Heart right ventricle (tissue), 16 donors: ENCODE measurements around the gene ZMYND8. TPM values are rescaled to one million over a fixed set of nuclear protein-coding genes. Genes with fewer than 3 reads are reported as not detected.

ENCODE experiments used
- ATAC-seq, 8 donors: fragments of 200-7000 bp; cut with Tn5 transposase; one replicate each; pipeline ENCODE4 v1.9.1; 2020; ENCODE audit warnings: mild to moderate bottlenecking in 8 of 8, moderate library complexity in 8 of 8, moderate number of reproducible peaks in 1 of 8
- DNase-seq, 2 donors: peaks; one replicate each; pipeline ENCODE4 v3.0.0-alpha.2; 2020
- H3K27ac ChIP-seq, 10 donors: fragments of 200-600 bp; sonication (generic) in 2 of 10; one replicate each; pipeline versions ENCODE4 v1.5.0 to v1.8.0; 2020 to 2022; ENCODE audit warnings: mild to moderate bottlenecking in 3 of 10
- H3K27me3 ChIP-seq, 7 donors: fragments of 200-600 bp; one replicate each; pipeline ENCODE4 v1.8.0; 2021 to 2022; ENCODE audit warnings: mild to moderate bottlenecking in 2 of 7
- H3K36me3 ChIP-seq, 9 donors: fragments of 200-600 bp; sonication (generic) in 1 of 9; one replicate each; pipeline versions ENCODE4 v1.5.0 to v1.8.0; 2020 to 2022; ENCODE audit warnings: mild to moderate bottlenecking in 2 of 9
- H3K4me1 ChIP-seq, 9 donors: fragments of 200-600 bp; sonication (generic) in 1 of 9; one replicate each; pipeline versions ENCODE4 v1.5.0 to v1.8.0; 2020 to 2022; ENCODE audit warnings: mild to moderate bottlenecking in 4 of 9
- H3K4me3 ChIP-seq, 10 donors: fragments of 200-600 bp; sonication (generic) in 2 of 10; one replicate each; pipeline versions ENCODE4 v1.5.0 to v1.8.0; 2020 to 2022; ENCODE audit warnings: mild to moderate bottlenecking in 7 of 10, moderate library complexity in 2 of 10
- H3K9me3 ChIP-seq, 11 donors: fragments of 200-600 bp in 10 of 11; sonication (generic) in 2 of 11; one replicate each; pipeline versions ENCODE4 v1.5.0 to v1.8.0; 2013 to 2022; ENCODE audit warnings: mild to moderate bottlenecking in 2 of 11, control low read depth in 1 of 11, moderate library complexity in 1 of 11
- CTCF ChIP-seq, 9 donors: fragments of 200-600 bp; sonication (generic) in 2 of 9; IDR thresholded peaks; one replicate each; pipeline versions ENCODE4 v1.5.0 to v1.8.0; 2021 to 2022; ENCODE audit warnings: antibody characterized with exemption in 9 of 9, mild to moderate bottlenecking in 5 of 9, moderate library complexity in 1 of 9
- WGBS, 2 donors: extraction: QIAGEN DNeasy Blood & Tissue Kit; methylation state at CpG; one replicate each; pipeline ENCODE4 v1.1.7; 2013; ENCODE audit warnings: inconsistent platforms in 1 of 2; 5-methylcytosine and 5-hydroxymethylcytosine counted together
- intact Hi-C, 10 donors: fragments of 100-400 bp; cut with DNase I; formaldehyde crosslinking; loops; one replicate each; pipeline versions ENCODE4 v1.11.1 to v1.14.2; 2022
- polyA plus RNA-seq, 2 donors: library from polyadenylated mRNA; stranded (reverse); fragments of 200-250 nt; gene quantifications; one replicate each; pipeline ENCODE4 v1.2.3, GENCODE V29; 2013
- total RNA-seq, 10 donors: library from RNA; stranded (reverse); fragmentation: NEBNext Ultra II Directional in 3 of 10; extraction: Animal tissue kit (Norgen Biotek cat#: 25700) in 3 of 10; gene quantifications; one replicate each; pipeline versions ENCODE4 v1.2.1 to v1.2.4, GENCODE V29; 2021 to 2023
- donor health status: Arrhythmogenic right ventricular cardiomyopathy.
- donor health status: ischemic (EF 13 %, LVEDD 7.1; RV severe dilation, severe dysfunction).
- donor health status: healthy with polysubstance abuse.
- donor health status: DM: no; HTN: yes; CAD: no.
- donor health status: DM: no; HTN: no; CAD: no.
- donor health status: ischemic (EF 25% LVEDD 6.9; RV normal size, moderate dysfunction).
- donor health status: ischemic (EF 25% LVEDD 5.7; RV mildly dilated, moderate dysfunction).
- donor health status: healthy.
- donor health status: DM: yes; HTN: yes; CAD: no.
- donor health status: Ischemic cardiomyopathy.
- donor health status: ischemic (EF 35%, LVEDD 5.7; RV mildly dilated, moderate dysfunction).
- donor health status: nonischemic (EF 11% LVEDD 7.7; RV severe dilation, severe dysfunction).
- donor health status: DM: yes; HTN: yes; CAD: no.
- donor health status: PGD.
- donor health status: ischemic (EF 29% LVEDD 5.4; RV normal size, mild dysfunction).
- donor health status: nonischemic (EF 23%, LVEDD 6.1; RV moderate dilation, normal function).

The ZMYND8 gene
- total and polyA plus RNA-seq, 12 donors, result 6.4 to 39.0 (median 28.0) TPM

GRCh38 chr20:47231382-47232039 is 125.0 kb downstream of the ZMYND8 start:
- Histone ChIP-seq H3K36me3 (peaks cover 0 to 97% (median 47%) of the 10 kb centered on the region in 9 donors), H3K4me1 (peaks cover 6 to 39% (median 17%) of the 10 kb centered on the region in 9 donors), H3K27me3 (no peaks in the 10 kb centered on the region), H3K9me3 (no peaks in the 10 kb centered on the region), H3K27ac (peak overlapping the region in 1 of 10 donors; percentile 4), H3K4me3 (no peak overlapping the region)
- intact Hi-C loops, result no loop called here
- ATAC-seq (no peak), DNase-seq (no peak)
- 84 to 88% methylated on average over 16 of the region's 16 CpGs for WGBS, 2 donors
- no peak for TF ChIP-seq CTCF (IDR thresholded peaks at IDR 0.05)

- WGBS, 2 donors, result 82 to 89% methylated on average over 8 of the region's 8 CpGs
- H3K27ac ChIP-seq, result peak overlapping the region in 1 of 10 donors; percentile 4
These were observed 125.7 kb downstream of the ZMYND8 start for GRCh38 chr20:47230811-47231256.

GRCh38 chr20:47228654-47229053 is 127.8 kb downstream of the ZMYND8 start:
- Histone ChIP-seq H3K27ac (peak overlapping the region in 4 of 10 donors; percentile 15 to 57 (median 35)), H3K4me3 (no peak overlapping the region), H3K4me1 (peaks cover 6 to 39% (median 17%) of the 10 kb centered on the region in 9 donors), H3K27me3 (no peaks in the 10 kb centered on the region), H3K9me3 (no peaks in the 10 kb centered on the region), H3K36me3 (peaks cover 0 to 95% (median 38%) of the 10 kb centered on the region in 9 donors)
- WGBS, 2 donors, result 39 to 54% methylated on average over 5 of the region's 5 CpGs
- peak in 3 of 9 donors; percentile 7 to 16 (median 12) for TF ChIP-seq CTCF (IDR thresholded peaks at IDR 0.05)
- peak; percentile 69 to 93 (median 82) for ATAC-seq
- intact Hi-C loops, result no loop called here
- peak; percentile 25 to 38 for DNase-seq

More at GRCh38 chr20:47230811-47231256, 125.7 kb downstream of the ZMYND8 start:
- no peaks in the 10 kb centered on the region for H3K9me3 ChIP-seq
- no peak overlapping the region for H3K4me3 ChIP-seq
- H3K27me3 ChIP-seq, result no peaks in the 10 kb centered on the region
- TF ChIP-seq CTCF (IDR thresholded peaks at IDR 0.05), result no peak
- no peak for DNase-seq
- ATAC-seq, result no peak
- H3K36me3 ChIP-seq, result peaks cover 0 to 97% (median 48%) of the 10 kb centered on the region in 9 donors
- H3K4me1 ChIP-seq, result peaks cover 6 to 39% (median 17%) of the 10 kb centered on the region in 9 donors
- intact Hi-C loops, result no loop called here

GRCh38 chr20:47227576-47227975 is 128.9 kb downstream of the ZMYND8 start:
- Histone ChIP-seq H3K27me3 (no peaks in the 10 kb centered on the region), H3K4me3 (no peak overlapping the region), H3K36me3 (peaks cover 0 to 95% (median 47%) of the 10 kb centered on the region in 9 donors), H3K4me1 (peaks cover 6 to 34% (median 17%) of the 10 kb centered on the region in 9 donors), H3K9me3 (no peaks in the 10 kb centered on the region), H3K27ac (peak overlapping the region in 1 of 10 donors; percentile 57)
- no peak for TF ChIP-seq CTCF (IDR thresholded peaks at IDR 0.05)
- no peak for DNase-seq
- 93 to 94% methylated on average over 9 of the region's 9 CpGs for WGBS, 2 donors
- intact Hi-C loops, result no loop called here
- ATAC-seq, result no peak
